HG03097 (cell line): ENCODE measurements around the gene COX6B1.
"Not testable (repeated sequence)": the region's sequence is repeated elsewhere in the genome, so short reads cannot be mapped to it uniquely, and the experiment has no call there.

Source experiments
- ATAC-seq: cut with Tn5 transposase; IDR thresholded peaks from one replicate; pipeline ENCODE4 v1.9.1; 2021; ENCODE audit not compliant: unreplicated experiment, low FRiP score

The COX6B1 gene

DNA sequence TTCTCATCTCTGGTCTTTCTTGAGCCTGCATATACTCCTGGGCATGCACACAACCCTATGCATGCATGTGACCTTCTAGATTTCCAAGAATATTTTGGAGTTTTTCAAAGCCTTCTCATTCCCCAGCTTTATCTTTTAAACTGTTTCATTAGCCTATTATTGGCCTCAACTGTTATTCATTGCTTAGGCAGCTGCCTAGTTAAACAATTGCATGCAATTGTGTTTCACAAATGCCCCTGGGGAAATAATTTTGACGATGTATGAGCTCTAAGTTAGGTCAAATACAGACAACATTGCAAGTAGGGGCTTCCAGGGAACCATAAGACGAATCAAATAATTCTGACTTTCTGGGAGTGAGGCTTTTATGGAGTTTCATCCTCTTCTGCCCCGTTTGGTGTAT, 15.9 kb downstream of the COX6B1 start:
- ATAC-seq: no peak

DNA sequence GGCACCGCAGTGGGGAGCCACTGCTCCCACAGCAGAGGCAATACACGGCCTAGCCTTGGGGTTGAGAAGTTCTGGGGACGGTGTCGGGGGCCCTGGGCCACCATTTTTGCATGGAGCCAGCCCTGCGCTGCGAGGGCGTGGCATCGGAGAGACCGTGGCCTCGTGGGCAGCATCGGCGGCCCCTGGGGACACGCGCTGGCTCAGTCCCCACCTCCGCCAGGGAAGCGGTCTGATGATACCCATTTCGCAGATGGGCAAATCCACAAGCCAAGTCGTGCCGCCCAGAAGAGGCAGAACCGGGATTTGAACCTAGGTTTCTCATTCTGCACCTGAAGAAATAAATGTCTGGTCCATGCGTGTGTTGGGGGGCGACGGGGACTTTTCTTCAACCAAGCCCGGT, 17.0 kb downstream of the COX6B1 start:
- ATAC-seq: no peak

DNA sequence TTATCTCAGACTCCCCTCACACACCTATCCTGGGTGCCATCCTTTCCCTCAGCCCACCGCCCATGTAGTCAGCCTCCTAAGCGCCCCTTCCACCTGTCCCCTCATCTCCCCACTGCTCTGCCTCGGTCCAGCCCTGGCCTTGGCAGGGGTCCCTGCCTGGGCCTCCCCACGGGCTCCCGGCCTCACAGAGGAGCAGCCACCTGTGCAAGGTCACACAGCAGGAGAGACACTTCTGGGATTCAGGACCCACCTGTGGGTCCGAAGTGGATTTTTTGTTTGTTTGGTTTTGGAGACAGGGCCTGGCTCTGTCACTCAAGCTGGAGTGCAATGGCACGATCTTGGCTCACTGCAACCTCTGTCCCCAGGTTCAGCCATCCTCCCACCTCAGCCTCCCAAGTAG, 17.5 kb downstream of the COX6B1 start:
- no peak for ATAC-seq

- no peak for ATAC-seq
These were observed 18.3 kb downstream of the COX6B1 start, which contains the start of gene UPK1A for GRCh38 chr19:35666251-35666913. Gene UPK1A, plus strand, starts transcription at chr19:35666517. Its CDS starts 296 bp downstream, at chr19:35666813.

- ATAC-seq: no peak
These were observed 21.4 kb downstream of the COX6B1 start for GRCh38 chr19:35669566-35669965.

GRCh38 chr19:35669974-35670373, 21.9 kb downstream of the COX6B1 start:
- ATAC-seq: no peak

GRCh38 chr19:35670686-35671085, 22.6 kb downstream of the COX6B1 start:
- ATAC-seq: no peak

GRCh38 chr19:35671818-35672217, 23.7 kb downstream of the COX6B1 start:
- no peak for ATAC-seq

- ATAC-seq: no peak
These were observed 25.1 kb downstream of the COX6B1 start for GRCh38 chr19:35673121-35673804.

- ATAC-seq: no peak
These were observed 27.5 kb downstream of the COX6B1 start for GRCh38 chr19:35675589-35676140.

DNA sequence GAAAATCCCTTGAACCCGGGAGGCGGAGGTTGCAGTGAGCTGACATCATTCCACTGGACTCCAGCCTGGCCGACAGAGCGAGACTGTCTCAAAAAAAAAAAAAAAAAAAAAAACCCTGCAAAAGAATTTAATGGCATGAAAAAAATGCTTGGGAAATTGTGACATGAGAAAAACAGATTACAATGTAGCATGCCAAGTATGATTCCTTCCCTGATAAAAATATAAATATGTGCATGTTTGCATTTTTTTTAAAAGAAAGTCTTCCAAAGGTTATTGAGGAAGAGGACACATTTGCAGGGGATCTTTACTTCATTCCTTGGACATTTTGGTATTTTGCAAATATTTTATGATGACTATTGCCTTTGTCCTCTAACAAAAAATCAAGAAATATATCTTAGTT, 41.7 kb downstream of the COX6B1 start:
- ATAC-seq: no peak

DNA sequence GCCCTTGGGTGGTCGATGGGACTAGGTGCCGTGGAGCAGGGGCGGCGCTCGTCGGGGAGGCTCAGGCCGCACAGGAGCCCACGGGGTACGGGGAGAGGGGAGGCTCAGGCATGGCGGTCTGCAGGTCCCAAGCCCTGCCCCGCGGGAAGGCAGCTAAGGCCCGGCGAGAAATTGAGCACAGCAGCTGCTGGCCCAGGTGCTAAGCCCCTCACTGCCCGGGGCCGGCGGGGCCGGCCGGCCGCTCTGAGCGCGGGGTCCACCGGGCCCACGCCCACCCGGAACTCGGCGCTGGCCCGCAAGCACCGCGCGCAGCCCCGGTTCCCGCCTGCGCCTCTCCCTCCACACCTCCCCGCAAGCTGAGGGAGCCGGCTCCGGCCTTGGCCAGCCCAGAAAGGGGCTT, 43.0 kb downstream of the COX6B1 start:
- ATAC-seq: not testable (repeated sequence)

DNA sequence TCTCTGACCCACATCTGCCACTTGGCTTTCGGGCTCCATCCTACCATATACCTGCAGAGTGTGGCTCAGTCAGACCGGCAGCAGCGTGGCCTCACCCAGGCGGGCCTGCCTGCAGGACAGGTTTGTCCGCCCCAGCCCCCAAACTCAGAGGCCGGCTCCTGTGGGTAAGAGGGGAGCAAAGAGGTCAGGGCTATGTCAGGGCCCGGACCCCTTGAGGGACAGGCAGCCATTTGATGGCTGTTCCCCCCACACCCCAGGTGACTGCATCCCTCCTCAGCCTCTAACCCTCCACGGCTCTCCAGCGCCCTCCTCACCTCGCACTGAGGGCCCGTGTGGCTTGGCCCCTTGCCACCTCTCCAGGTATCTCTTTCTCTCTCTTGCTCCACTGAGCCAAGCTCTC, 43.9 kb downstream of the COX6B1 start:
- no peak for ATAC-seq

DNA sequence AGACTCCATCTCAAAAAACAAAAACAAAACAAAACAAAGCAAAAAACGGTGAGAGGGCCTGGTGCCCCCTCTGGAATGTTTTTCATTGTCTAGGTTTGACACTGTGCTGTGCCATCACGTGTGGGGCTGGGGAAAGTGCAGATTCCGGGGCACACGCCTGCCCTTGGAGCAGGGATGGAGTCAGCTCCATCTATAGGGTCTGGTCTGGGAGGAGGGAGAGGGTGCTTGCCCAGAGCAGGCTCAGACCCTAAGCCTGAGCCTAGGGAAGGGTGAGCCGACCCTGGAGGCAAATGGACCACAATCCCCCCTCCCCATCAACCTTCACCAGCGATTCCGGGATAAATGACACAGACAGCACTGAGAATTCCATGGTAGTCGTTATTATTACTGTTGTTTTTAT, 45.3 kb downstream of the COX6B1 start:
- peak; percentile 17 for ATAC-seq

DNA sequence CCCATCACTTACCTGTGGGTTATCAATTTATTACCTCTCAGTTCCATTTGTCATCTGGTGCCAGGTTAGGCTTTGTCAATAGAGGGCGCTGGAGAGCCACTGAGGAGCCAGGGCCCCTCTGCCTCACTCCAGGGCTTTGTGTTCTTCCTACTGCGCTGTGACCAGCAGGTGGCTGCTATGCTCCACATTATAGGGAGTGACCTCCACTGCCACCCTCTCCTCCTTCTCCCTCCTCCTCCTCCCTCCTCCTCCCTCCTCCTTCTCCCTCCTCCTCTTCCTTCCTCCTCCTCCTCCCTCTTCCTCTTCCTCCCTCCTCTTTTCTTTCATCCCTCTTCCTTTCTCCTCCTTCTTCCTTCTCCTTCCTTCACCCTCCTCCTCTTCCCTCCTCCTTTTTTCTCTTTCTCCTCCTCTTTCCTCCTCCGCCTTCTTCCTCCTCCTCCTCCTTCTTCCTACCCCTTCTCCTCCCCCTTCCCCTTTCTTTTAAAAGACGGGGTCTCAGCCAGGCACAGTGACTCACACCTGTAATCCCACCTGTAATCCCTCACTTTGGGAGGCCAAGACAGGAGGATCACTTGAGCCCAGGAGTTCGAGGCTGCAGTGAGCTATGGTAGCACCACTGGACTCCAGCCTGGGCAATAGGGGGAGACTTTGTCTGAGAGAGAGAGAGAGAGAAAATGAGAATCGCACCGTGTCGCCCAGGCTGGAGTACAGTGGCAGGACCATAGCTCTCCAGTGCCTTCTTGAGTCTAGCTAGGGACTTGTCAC, 45.9 kb downstream of the COX6B1 start:
- ATAC-seq: peak; percentile 78

DNA sequence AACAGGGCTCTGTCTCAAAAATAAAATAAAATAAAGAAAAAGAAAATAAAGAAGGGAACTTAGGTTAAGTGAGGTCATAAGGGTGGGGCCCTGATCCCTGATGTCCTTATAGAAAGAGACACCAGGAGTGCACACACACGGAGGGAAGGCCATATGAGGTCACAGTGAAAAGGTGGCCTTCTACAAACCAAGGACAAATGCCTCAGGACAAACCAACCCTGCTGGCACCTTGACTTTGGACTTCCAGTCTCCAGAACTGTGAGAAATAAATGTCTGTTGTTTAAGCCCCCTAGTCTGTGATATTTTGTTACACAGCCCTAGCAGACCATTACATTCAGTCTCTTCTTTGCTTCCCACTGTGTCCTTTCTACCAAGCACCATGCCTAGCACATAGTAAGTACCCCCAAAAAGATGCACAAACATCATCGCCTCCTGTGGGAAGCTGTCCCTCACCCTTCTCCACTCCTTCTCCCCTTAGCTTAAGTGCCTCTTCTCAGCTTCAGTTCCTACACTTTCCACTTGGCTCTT, 47.8 kb downstream of the COX6B1 start:
- no peak for ATAC-seq

DNA sequence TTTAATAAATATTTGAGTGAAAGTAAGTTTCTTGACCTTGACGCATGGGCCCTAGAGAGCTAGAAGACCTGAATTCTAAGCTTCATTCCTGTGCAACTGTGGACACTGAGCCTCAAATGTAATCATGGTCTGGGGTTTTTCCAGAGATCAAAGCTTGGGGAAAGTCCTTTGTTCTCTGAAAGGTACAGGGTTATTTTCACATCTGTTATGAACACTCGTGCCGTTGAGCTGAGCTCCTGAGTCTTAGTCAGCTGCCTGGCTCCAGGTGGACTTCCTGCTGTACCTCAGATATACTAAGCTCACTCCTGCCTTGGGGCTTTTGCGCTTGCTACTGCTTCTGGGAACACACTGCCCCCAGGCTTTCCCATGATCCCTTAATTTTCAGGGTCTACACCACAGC, 48.7 kb downstream of the COX6B1 start:
- no peak for ATAC-seq

DNA sequence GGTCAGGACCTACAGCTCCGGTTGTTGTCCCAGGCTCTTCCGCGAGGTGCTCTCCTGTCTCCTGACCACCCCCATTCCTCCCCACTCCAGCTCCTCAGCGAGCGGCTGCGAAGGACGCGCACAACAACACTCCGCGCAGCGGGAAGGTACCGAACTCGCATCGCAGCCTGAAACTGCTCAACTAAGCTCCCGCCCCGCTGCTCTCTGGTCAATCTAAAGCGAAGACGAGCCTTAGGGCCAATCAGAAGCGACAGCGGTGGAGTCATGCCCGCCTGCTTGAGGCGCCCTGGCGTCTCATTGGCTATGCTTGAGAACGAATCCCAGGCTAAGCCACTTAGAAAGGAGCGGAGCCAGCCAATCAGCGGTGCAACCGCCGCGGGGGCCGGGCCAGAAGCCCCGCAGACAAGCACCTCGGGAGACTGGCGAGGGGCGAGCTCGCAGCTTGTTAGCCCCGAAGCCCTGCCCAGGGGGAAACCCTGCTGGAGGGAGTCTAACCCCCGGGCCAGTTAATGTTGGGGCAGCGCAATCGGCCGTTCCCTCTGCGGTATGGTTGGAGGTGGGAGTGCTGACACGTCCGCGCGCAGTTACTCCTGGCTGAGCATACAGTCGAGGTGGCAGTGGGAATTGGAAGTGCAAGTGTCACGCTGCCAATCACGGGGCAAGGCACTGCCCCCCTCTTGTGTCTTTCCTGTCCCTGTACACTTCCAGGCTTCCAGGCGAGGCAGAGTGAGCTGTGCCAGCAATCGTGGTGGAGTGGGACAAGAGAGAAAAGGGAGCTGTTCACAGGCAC, 54.3 kb downstream of the COX6B1 start:
- ATAC-seq: peak; percentile 93

GRCh38 chr19:35703343-35703742, 55.2 kb downstream of the COX6B1 start:
- ATAC-seq: no peak

DNA sequence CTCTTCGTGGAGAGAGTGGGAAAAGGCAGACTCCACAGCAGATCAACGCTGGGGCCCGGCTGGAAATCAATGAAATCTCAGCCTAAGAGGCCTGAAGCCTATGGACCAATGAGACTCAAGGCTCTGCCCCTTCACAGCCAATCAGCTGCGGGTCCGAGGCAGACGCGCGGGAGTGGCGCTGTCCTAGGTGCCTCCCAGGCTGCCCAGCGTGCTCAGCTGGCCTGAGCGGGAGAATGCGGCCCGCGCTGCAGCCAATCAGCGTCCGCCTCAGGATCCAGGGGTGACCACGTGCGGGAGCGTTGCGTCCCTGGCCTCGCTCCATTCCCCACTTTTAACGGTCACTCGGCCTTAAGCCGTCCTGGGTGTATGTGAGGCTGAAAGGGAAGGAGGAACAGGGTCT, 56.1 kb downstream of the COX6B1 start, which contains the start of gene ZBTB32:
TSS of gene ZBTB32 (plus strand) at position 341 of the 400 bp plus-strand sequence. CDS start 10,069 bp downstream, outside the sequence.
- ATAC-seq: no peak
